ENCODE results near the gene TMEM26.
"Not testable (repeated sequence)": the region's sequence is repeated elsewhere in the genome, so short reads cannot be mapped to it uniquely, and the experiment has no call there.

Gene TMEM26

GRCh38 chr10:61400524-61400923 lies 52.7 kb downstream of the TMEM26 start:
- no peak for DNase-seq (ENCODE audit: low spot score)

GRCh38 chr10:61399406-61399805 lies 53.8 kb downstream of the TMEM26 start:
- no peak for DNase-seq (ENCODE audit: low spot score)

- no peak for DNase-seq (ENCODE audit: low spot score)
These were observed 54.6 kb downstream of the TMEM26 start for GRCh38 chr10:61398366-61399129.

- no peak for DNase-seq (ENCODE audit: low spot score)
These were observed 55.8 kb downstream of the TMEM26 start for GRCh38 chr10:61397175-61397986.

- DNase-seq (ENCODE audit: low spot score): no peak
These were observed 61.9 kb downstream of the TMEM26 start for GRCh38 chr10:61391281-61391680.

GRCh38 chr10:61390851-61391250 lies 62.3 kb downstream of the TMEM26 start:
- no peak for DNase-seq (ENCODE audit: low spot score)

GRCh38 chr10:61389887-61390286 lies 63.3 kb downstream of the TMEM26 start:
- DNase-seq (ENCODE audit: low spot score): no peak

GRCh38 chr10:61388986-61389385 lies 64.2 kb downstream of the TMEM26 start:
- not testable (repeated sequence) for DNase-seq (ENCODE audit: low spot score)

- DNase-seq (ENCODE audit: low spot score): no peak
These were observed 67.8 kb downstream of the TMEM26 start for GRCh38 chr10:61385231-61386001.

- not testable (repeated sequence) for DNase-seq (ENCODE audit: low spot score)
These were observed 72.0 kb downstream of the TMEM26 start for GRCh38 chr10:61381153-61381552.

GRCh38 chr10:61378865-61379264 lies 74.3 kb downstream of the TMEM26 start:
- peak; percentile 5 for DNase-seq (ENCODE audit: low spot score)

GRCh38 chr10:61376908-61377368 lies 76.2 kb downstream of the TMEM26 start:
- no peak for DNase-seq (ENCODE audit: low spot score)

GRCh38 chr10:61376377-61376776 lies 76.8 kb downstream of the TMEM26 start:
- no peak for DNase-seq (ENCODE audit: low spot score)

- DNase-seq (ENCODE audit: low spot score): no peak
These were observed 86.8 kb downstream of the TMEM26 start for GRCh38 chr10:61366365-61366764.

GRCh38 chr10:61364619-61365018 lies 88.6 kb downstream of the TMEM26 start:
- DNase-seq (ENCODE audit: low spot score): no peak

GRCh38 chr10:61363006-61363405 lies 90.2 kb downstream of the TMEM26 start:
- DNase-seq (ENCODE audit: low spot score): no peak

GRCh38 chr10:61359452-61359851 lies 93.7 kb downstream of the TMEM26 start:
- DNase-seq (ENCODE audit: low spot score): no peak

- DNase-seq (ENCODE audit: low spot score): no peak
These were observed 95.5 kb downstream of the TMEM26 start for GRCh38 chr10:61357687-61358086.

Data from SK-N-DZ (cell line).